Measurements from ENCODE around the gene SSBP4. TPM values are rescaled to one million over a fixed set of nuclear protein-coding genes. Genes with fewer than 3 reads are reported as not detected.

The SSBP4 gene
- total and polyA plus RNA-seq, 4 donors, result 4.0 to 19.0 (median 11.5) TPM

- H3K4me1 ChIP-seq (ENCODE audit: control insufficient read depth in 4 of 4, insufficient read depth in 4 of 4, low read length in 3 of 4), result peaks cover 18 to 61% (median 37%) of the 10 kb centered on the region in 4 donors
- H3K9ac ChIP-seq (ENCODE audit: low read depth in 1 of 2, low read length in 2 of 2), result no peak overlapping the region
- 59% methylated on average over 12 of the region's 12 CpGs for WGBS
- DNase-seq (ENCODE audit: low spot score), result no peak
- no peaks in the 10 kb centered on the region for H3K27me3 ChIP-seq (ENCODE audit: control insufficient read depth in 4 of 4, insufficient read depth in 4 of 4, low read length in 3 of 4)
- H3K36me3 ChIP-seq (ENCODE audit: control insufficient read depth in 4 of 4, insufficient read depth in 3 of 4, low read depth in 1 of 4, low read length in 3 of 4), result no peaks in the 10 kb centered on the region
- H3K27ac ChIP-seq (ENCODE audit: low read depth in 1 of 2, low read length in 2 of 2), result peak overlapping the region; percentile 6 to 60
- H3K9me3 ChIP-seq (ENCODE audit: control insufficient read depth in 4 of 4, low read length in 3 of 4), result no peaks in the 10 kb centered on the region
- TF ChIP-seq SP1 (IDR thresholded peaks at IDR 0.05), result no peak
- no peak for TF ChIP-seq HNF4G (IDR thresholded peaks at IDR 0.05)
- TF ChIP-seq RAD21 (IDR thresholded peaks at IDR 0.05), result no peak
- no peak for TF ChIP-seq YY1 (IDR thresholded peaks at IDR 0.05)
- no peak for TF ChIP-seq FOXA1 (IDR thresholded peaks at IDR 0.05)
- no peak for TF ChIP-seq MAX (IDR thresholded peaks at IDR 0.05)
- no peak for TF ChIP-seq ATF3 (IDR thresholded peaks at IDR 0.05)
- TF ChIP-seq JUND (IDR thresholded peaks at IDR 0.05), result no peak
- TF ChIP-seq REST (IDR thresholded peaks at IDR 0.05), result no peak
- no peak for TF ChIP-seq GABPA (IDR thresholded peaks at IDR 0.05 in 1 of 2, conservative IDR thresholded peaks at IDR 0.05 in 1 of 2)
- no peak for TF ChIP-seq RXRA (IDR thresholded peaks at IDR 0.05)
- no peak for TF ChIP-seq ZBTB33 (IDR thresholded peaks at IDR 0.05)
- TF ChIP-seq FOXA2 (IDR thresholded peaks at IDR 0.05), result no peak
- no peak for TF ChIP-seq NR2F2 (IDR thresholded peaks at IDR 0.05)
- no peak for TF ChIP-seq CTCF (IDR thresholded peaks at IDR 0.05; ENCODE audit: low read depth, low read length, missing input control)
- TF ChIP-seq EGR1 (IDR thresholded peaks at IDR 0.05; ENCODE audit: low read depth in 2 of 2), result no peak
- no peak for TF ChIP-seq TAF1 (conservative IDR thresholded peaks at IDR 0.05)
- no peak overlapping the region for H3K4me3 ChIP-seq (ENCODE audit: low read depth in 1 of 3, low read length in 3 of 3)
These were observed 64.1 kb downstream of the SSBP4 start for GRCh38 chr19:18483119-18483890.

Small RNAs within 50 kb of the gene (small RNA-seq; reads per million reads assigned to genes)
- not detected for gene MIR3189

Other genes starting within 250 kb of the SSBP4 start
- gene IFI30, start 245.6 kb upstream of the SSBP4 start, total RNA-seq, result 100 to 1,000 TPM in 1 of 2 donors, 10 to 100 TPM in 1; 60.2 to 129 TPM
- gene IFI30, start 245.6 kb upstream of the SSBP4 start, polyA plus RNA-seq, result 100 to 1,000 TPM in 1 of 2 donors, 10 to 100 TPM in 1; 89.0 to 130 TPM
- gene MPV17L2, start 226.2 kb upstream of the SSBP4 start, total RNA-seq, result 10 to 100 TPM in 1 of 2 donors, 1 to 10 TPM in 1; 3.6 to 12.1 TPM
- 10 to 100 TPM; 16.1 to 28.0 TPM for gene MPV17L2, start 226.2 kb upstream of the SSBP4 start, polyA plus RNA-seq
- gene RAB3A, start 215.4 kb upstream of the SSBP4 start, total RNA-seq, result under 1 TPM; 0.33 to 0.84 TPM
- 1 to 10 TPM in 1 of 2 donors, under 1 TPM in 1; 0.74 to 1.7 TPM for gene RAB3A, start 215.4 kb upstream of the SSBP4 start, polyA plus RNA-seq
- under 1 TPM; 0.51 to 0.75 TPM for gene PDE4C, start 193.0 kb upstream of the SSBP4 start, total RNA-seq
- gene PDE4C, start 193.0 kb upstream of the SSBP4 start, polyA plus RNA-seq, result under 1 TPM in 1 of 2 donors, not detected in 1; 0.23 TPM
- 1 to 10 TPM in 1 of 2 donors, under 1 TPM in 1; 0.19 to 2.4 TPM for gene IQCN, start 144.9 kb upstream of the SSBP4 start, total RNA-seq
- under 1 TPM; 0.43 to 0.64 TPM for gene IQCN, start 144.9 kb upstream of the SSBP4 start, polyA plus RNA-seq
- 100 to 1,000 TPM in 1 of 2 donors, 10 to 100 TPM in 1; 36.9 to 103 TPM for gene JUND, start 137.8 kb upstream of the SSBP4 start, total RNA-seq
- 10 to 100 TPM; 12.8 to 46.7 TPM for gene JUND, start 137.8 kb upstream of the SSBP4 start, polyA plus RNA-seq
- gene LSM4, start 96.3 kb upstream of the SSBP4 start, total RNA-seq, result 100 to 1,000 TPM in 1 of 2 donors, 10 to 100 TPM in 1; 42.4 to 100 TPM
- gene LSM4, start 96.3 kb upstream of the SSBP4 start, polyA plus RNA-seq, result 10 to 100 TPM; 68.4 to 81.9 TPM
- 10 to 100 TPM; 21.5 to 48.3 TPM for gene PGPEP1, start 78.8 kb upstream of the SSBP4 start, total RNA-seq
- gene PGPEP1, start 78.8 kb upstream of the SSBP4 start, polyA plus RNA-seq, result 10 to 100 TPM; 15.8 to 30.8 TPM
- 10 to 100 TPM in 1 of 2 donors, under 1 TPM in 1; 0.42 to 11.6 TPM for gene GDF15, start 33.2 kb upstream of the SSBP4 start, total RNA-seq
- gene GDF15, start 33.2 kb upstream of the SSBP4 start, polyA plus RNA-seq, result 1 to 10 TPM; 6.7 to 7.7 TPM
- 10 to 100 TPM in 1 of 2 donors, 1 to 10 TPM in 1; 7.9 to 13.4 TPM for gene LRRC25, start 21.8 kb upstream of the SSBP4 start, total RNA-seq
- 1 to 10 TPM; 2.3 to 5.8 TPM for gene LRRC25, start 21.8 kb upstream of the SSBP4 start, polyA plus RNA-seq
- gene ISYNA1, start 18.7 kb downstream of the SSBP4 start, total RNA-seq, result 10 to 100 TPM in 1 of 2 donors, 1 to 10 TPM in 1; 8.0 to 41.9 TPM
- 10 to 100 TPM in 1 of 2 donors, 1 to 10 TPM in 1; 4.7 to 12.1 TPM for gene ISYNA1, start 18.7 kb downstream of the SSBP4 start, polyA plus RNA-seq
- gene ELL, start 102.7 kb downstream of the SSBP4 start, total RNA-seq, result 10 to 100 TPM in 1 of 2 donors, 1 to 10 TPM in 1; 7.6 to 10.5 TPM
- gene ELL, start 102.7 kb downstream of the SSBP4 start, polyA plus RNA-seq, result 1 to 10 TPM; 4.5 to 5.6 TPM
- gene FKBP8, start 124.2 kb downstream of the SSBP4 start, total RNA-seq, result 100 to 1,000 TPM in 1 of 2 donors, 10 to 100 TPM in 1; 75.8 to 225 TPM
- gene FKBP8, start 124.2 kb downstream of the SSBP4 start, polyA plus RNA-seq, result 100 to 1,000 TPM in 1 of 2 donors, 10 to 100 TPM in 1; 59.1 to 126 TPM
- gene KXD1, start 138.5 kb downstream of the SSBP4 start, total RNA-seq, result 10 to 100 TPM; 31.8 to 47.0 TPM
- gene KXD1, start 138.5 kb downstream of the SSBP4 start, polyA plus RNA-seq, result 10 to 100 TPM; 39.9 to 53.6 TPM
- gene UBA52, start 152.5 kb downstream of the SSBP4 start, total RNA-seq, result 100 to 1,000 TPM; 324 to 585 TPM
- gene UBA52, start 152.5 kb downstream of the SSBP4 start, polyA plus RNA-seq, result 100 to 1,000 TPM; 382 to 647 TPM
- 10 to 100 TPM; 25.9 to 44.0 TPM for gene REX1BD, start 169.4 kb downstream of the SSBP4 start, total RNA-seq
- gene REX1BD, start 169.4 kb downstream of the SSBP4 start, polyA plus RNA-seq, result 10 to 100 TPM; 58.7 to 71.9 TPM
- gene CRLF1, start 187.4 kb downstream of the SSBP4 start, total RNA-seq, result 1 to 10 TPM in 1 of 2 donors, not detected in 1; 1.6 TPM
- gene CRLF1, start 187.4 kb downstream of the SSBP4 start, polyA plus RNA-seq, result 1 to 10 TPM in 1 of 2 donors, under 1 TPM in 1; 0.49 to 1.9 TPM
- gene TMEM59L, start 193.5 kb downstream of the SSBP4 start, total RNA-seq, result under 1 TPM in 1 of 2 donors, not detected in 1; 0.08 TPM
- gene TMEM59L, start 193.5 kb downstream of the SSBP4 start, polyA plus RNA-seq, result under 1 TPM; 0.08 to 0.15 TPM
- gene KLHL26, start 217.6 kb downstream of the SSBP4 start, total RNA-seq, result 1 to 10 TPM; 2.4 to 5.9 TPM
- 1 to 10 TPM; 2.3 to 2.4 TPM for gene KLHL26, start 217.6 kb downstream of the SSBP4 start, polyA plus RNA-seq